HepG2 (cell line): ENCODE measurements around the gene EXOSC6. TPM values are rescaled to one million over a fixed set of nuclear protein-coding genes. Genes with fewer than 3 reads are reported as not detected.
"Not testable (repeated sequence)": the region's sequence is repeated elsewhere in the genome, so short reads cannot be mapped to it uniquely, and the experiment has no call there.

Experiments
- ATAC-seq: fragments of 200-7000 bp; cut with Tn5 transposase; 3 replicates; pipeline ENCODE4 v1.9.1; 2020; ENCODE audit warnings: mild to moderate bottlenecking, moderate library complexity
- BruUV-seq: library from RNA; stranded (reverse); fragments of 400-500 nt; replicated peaks from 2 replicates; lab custom pipeline; 2021; lab: Mats Ljungman, UMichigan
- CTCF ChIA-PET: fragments of 300-600 bp; formaldehyde crosslinking; extraction: SDS; loops from one replicate; lab custom pipeline; 2021; ENCODE audit warnings: low total read pairs, inconsistent platforms, low intra/inter-chr PET ratio; lab: Yijun Ruan, JAX
- POLR2A ChIA-PET: fragments of 350-600 bp; sonication (Branson Sonifier 250); formaldehyde crosslinking; loops from one replicate; lab custom pipeline; 2020; ENCODE audit warnings: antibody characterized with exemption, inconsistent platforms; lab: Yijun Ruan, JAX
- DNase-seq: peaks from one replicate; pipeline ENCODE4 v3.0.0-alpha.2; 2015; ENCODE audit warnings: low spot score
- FAIRE-seq: peaks from 3 replicates; lab custom pipeline; 2011; peaks lifted over from hg19 to GRCh38; lab: Jason Lieb, UNC
- H2AFZ ChIP-seq: one replicate; pipeline ENCODE4 v1.6.1; 2011; ENCODE audit warnings: low read length, inconsistent platforms
- H3K27ac ChIP-seq: fragments of 300-600 bp; 3 replicates; pipeline ENCODE4 v1.8.0; 2011; ENCODE audit warnings: mixed run types, mild to moderate bottlenecking, mixed read lengths, low read length, inconsistent platforms; ENCODE audit not compliant: insufficient read depth; ENCODE audit errors: extremely low read length
- H3K27me3 ChIP-seq, 2 experiments: fragments of 200-600 bp in 1 of 2; 2 replicates in 1 of 2; 3 replicates in 1 of 2; pipeline versions ENCODE4 v1.6.0 to v1.8.0; 2011; ENCODE audit warnings: low read length in 2 of 2, mild to moderate bottlenecking in 2 of 2, moderate library complexity in 2 of 2, inconsistent platforms in 1 of 2; ENCODE audit not compliant: insufficient read depth in 2 of 2, control insufficient read depth in 1 of 2
- H3K36me3 ChIP-seq, 2 experiments: fragments of 200-600 bp in 1 of 2; replicated peaks in 1 of 2; 2 replicates in 1 of 2; 3 replicates in 1 of 2; pipeline versions ENCODE4 v1.5.1 to v1.8.0; 2011; ENCODE audit warnings: low read length in 2 of 2, inconsistent platforms in 1 of 2; ENCODE audit not compliant: insufficient read depth in 2 of 2, control insufficient read depth in 1 of 2
- H3K4me1 ChIP-seq: 2 replicates; pipeline ENCODE4 v1.5.1; 2012; ENCODE audit warnings: low read length, inconsistent platforms; ENCODE audit not compliant: insufficient read depth
- H3K4me2 ChIP-seq: 2 replicates; pipeline ENCODE4 v1.6.0; 2011; ENCODE audit warnings: low read depth, low read length, inconsistent platforms
- H3K4me3 ChIP-seq, 3 experiments: fragments of 200-600 bp in 1 of 3; sonication (generic), shearing (Covaris generic) in 1 of 3; replicated peaks in 1 of 3; 2 replicates each; pipeline ENCODE4 v1.5.1; 2011 to 2016; ENCODE audit warnings: low read length in 3 of 3, inconsistent platforms in 2 of 3, low read depth in 2 of 3, mild to moderate bottlenecking in 2 of 3, control low read depth in 1 of 3, mixed read lengths in 1 of 3; ENCODE audit not compliant: insufficient read depth in 1 of 3
- H3K79me2 ChIP-seq: one replicate; pipeline ENCODE4 v1.6.1; 2011; ENCODE audit warnings: low read length, inconsistent platforms; ENCODE audit not compliant: insufficient read depth
- H3K9ac ChIP-seq: 2 replicates; pipeline ENCODE4 v1.6.0; 2011; ENCODE audit warnings: mild to moderate bottlenecking, low read depth, low read length, inconsistent platforms; ENCODE audit not compliant: insufficient read depth
- H3K9me3 ChIP-seq: 2 replicates; pipeline ENCODE4 v1.5.1; 2012; ENCODE audit warnings: mild to moderate bottlenecking, low read length
- H4K20me1 ChIP-seq: 2 replicates; pipeline ENCODE4 v1.6.0; 2011; ENCODE audit warnings: inconsistent platforms, mild to moderate bottlenecking, low read length, moderate library complexity; ENCODE audit not compliant: insufficient read depth
- FUBP1 ChIP-seq: sonication (generic); formaldehyde crosslinking; IDR thresholded peaks from 2 replicates; pipeline ENCODE4 v1.5.1; 2020; ENCODE audit warnings: missing genetic modification reagents, mild to moderate bottlenecking, borderline replicate concordance
- HMGXB4 ChIP-seq, 2 experiments: sonication (generic) in 1 of 2; formaldehyde crosslinking in 1 of 2; IDR thresholded peaks; 2 replicates each; pipeline versions ENCODE4 v1.4.0 to v1.6.1; 2018 to 2020; ENCODE audit warnings: missing genetic modification reagents in 2 of 2, borderline replicate concordance in 1 of 2, low read depth in 1 of 2, mild to moderate bottlenecking in 1 of 2, missing biosample characterization in 1 of 2
- POLR2A ChIP-seq, 2 experiments: IDR thresholded peaks; 2 replicates each; pipeline ENCODE4 v1.6.1; 2011; ENCODE audit warnings: low read depth in 2 of 2, low read length in 2 of 2, mild to moderate bottlenecking in 1 of 2, moderate library complexity in 1 of 2; ENCODE audit not compliant: insufficient read depth in 1 of 2
- WGBS: methylation state at CpG from one replicate; pipeline ENCODE4 v1.1.6; 2017; ENCODE audit warnings: low lambda C conversion rate; 5-methylcytosine and 5-hydroxymethylcytosine counted together
- in situ Hi-C: cut with HindIII; loops from 2 replicates; pipeline ENCODE4 v1.10.0; 2017; ENCODE audit warnings: low pct_unique_long_range_greater_than_20kb; ENCODE audit not compliant: extremely low pct_ligation_motif_present
- intact Hi-C: fragments of 100-400 bp; cut with micrococcal nuclease; formaldehyde crosslinking; loops from one replicate; pipeline ENCODE4 v1.10.0; 2022; ENCODE audit not compliant: unreplicated experiment
- polyA plus RNA-seq, 8 experiments: library from polyadenylated mRNA; depleted of rRNA in 3 of 8; stranded (reverse) in 7 of 8; unstranded in 1 of 8; fragments of >200 nt; fragmentation: Illumina TruSeq in 4 of 8; extraction: Trizol in 4 of 8; gene quantifications; 2 replicates each; pipeline versions ENCODE4 v1.2.1 to v1.2.3, GENCODE V29; 2011 to 2016; ENCODE audit warnings: low read depth in 4 of 8, missing spikeins in 1 of 8, mixed read lengths in 1 of 8; ENCODE audit not compliant: insufficient read depth in 1 of 8
- total RNA-seq, 5 experiments: library from RNA; depleted of rRNA; stranded (reverse); fragments of >200 nt; fragmentation: Illumina TruSeq; extraction: Trizol; gene quantifications; 2 replicates each; pipeline ENCODE4 v1.2.3, GENCODE V29; 2016; ENCODE audit warnings: low read depth in 1 of 5

Gene EXOSC6
- total and polyA plus RNA-seq, 2 of the 13 experiments (the other 11 are each of a cell fraction or from before 2014, with no cell fraction given), result 13.1 to 39.9 TPM

- no peak for TF ChIP-seq HMGXB4 (CRISPR knock-in tag; IDR thresholded peaks at IDR 0.05; ENCODE audit: borderline replicate concordance in 1 of 2, low read depth in 1 of 2)
- 0 out of 4 replicates have a peak, but pooled peaks of 1 of the 2 experiments have one; percentile 22 for TF ChIP-seq POLR2A (IDR thresholded peaks at IDR 0.05; ENCODE audit: insufficient read depth in 1 of 2, low read depth in 2 of 2, low read length in 2 of 2)
- TF ChIP-seq, all 625 proteins: peak for 2
Measured at GRCh38 chr16:70269471-70269870, 17.7 kb upstream of the EXOSC6 start (continued).

- H3K27ac ChIP-seq, FAIRE-seq, H3K9me3 ChIP-seq, H3K4me1 ChIP-seq, H3K9ac ChIP-seq, H4K20me1 ChIP-seq, H3K27me3 ChIP-seq, H3K4me3 ChIP-seq, BruUV-seq, H2AFZ ChIP-seq, H3K79me2 ChIP-seq, H3K4me2 ChIP-seq, DNase-seq, in situ Hi-C loops: not testable (repeated sequence)
- intact Hi-C loops, result loop anchor here (1.0 kb wide), 1 partner anchor 14 kb away; no protein-coding TSS in a partner anchor
- WGBS, result 95% methylated on average over 10 of the region's 10 CpGs
- H3K36me3 ChIP-seq, result peaks cover 50 to 93% of the 10 kb centered on the region in 2 experiments
- CTCF ChIA-PET, result interaction anchor here (1.4 to 1.9 kb wide), 2 partner anchors 15 to 103 kb away, joined by 5 to 12 read pairs; no protein-coding TSS in a partner anchor
- ATAC-seq, result peak; percentile 20; the same call in 2 of the 3 replicates
- POLR2A ChIA-PET, result interaction anchor here (1.0 to 2.4 kb wide), 4 partner anchors 16 to 106 kb away, joined by 3 to 9 read pairs (median 5); partner anchors contain the start of genes AARS1 and EXOSC6
- peak; percentile 56; the same call in 1 of the 2 replicates for TF ChIP-seq FUBP1
- TF ChIP-seq, all 625 proteins: peak for 1; not testable (repeated sequence) for 624
Measured at GRCh38 chr16:70267922-70268321, 16.2 kb upstream of the EXOSC6 start.
